Islet of Langerhans (tissue), 1 donor: ENCODE measurements around the gene AGO3.
"Not testable (repeated sequence)": the region's sequence is repeated elsewhere in the genome, so short reads cannot be mapped to it uniquely, and the experiment has no call there.

Experiments
- FAIRE-seq: peaks from one replicate; lab custom pipeline; 2011; peaks lifted over from hg19 to GRCh38; lab: Jason Lieb, UNC

AGO3 gene

GRCh38 chr1:36008546-36009197 is 77.8 kb downstream of the AGO3 start:
- no peak for FAIRE-seq

GRCh38 chr1:36014722-36015220 is 83.9 kb downstream of the AGO3 start:
- FAIRE-seq: no peak

- FAIRE-seq: no peak
Measured at GRCh38 chr1:36016686-36017085, 85.8 kb downstream of the AGO3 start.

GRCh38 chr1:36023098-36023769 is 92.3 kb downstream of the AGO3 start:
- FAIRE-seq: no peak

GRCh38 chr1:36024024-36024423 is 93.1 kb downstream of the AGO3 start:
- not testable (repeated sequence) for FAIRE-seq

GRCh38 chr1:36024847-36025246 is 93.9 kb downstream of the AGO3 start:
- FAIRE-seq: no peak

- FAIRE-seq: no peak
Measured at GRCh38 chr1:36027766-36028165, 96.9 kb downstream of the AGO3 start.

GRCh38 chr1:36031441-36031840 is 100.5 kb downstream of the AGO3 start:
- FAIRE-seq: no peak

- peak; percentile 93 for FAIRE-seq
Measured at GRCh38 chr1:36034692-36035091, 103.8 kb downstream of the AGO3 start.

- no peak for FAIRE-seq
Measured at GRCh38 chr1:36035154-36035553, 104.2 kb downstream of the AGO3 start.

GRCh38 chr1:36040238-36040637 is 109.3 kb downstream of the AGO3 start:
- no peak for FAIRE-seq

GRCh38 chr1:36051821-36052220 is 120.9 kb downstream of the AGO3 start:
- no peak for FAIRE-seq

- no peak for FAIRE-seq
Measured at GRCh38 chr1:36053978-36054377, 123.1 kb downstream of the AGO3 start.

GRCh38 chr1:36055706-36056105 is 124.8 kb downstream of the AGO3 start:
- no peak for FAIRE-seq

GRCh38 chr1:36062315-36062714 is 131.4 kb downstream of the AGO3 start:
- FAIRE-seq: no peak

GRCh38 chr1:36067871-36068270 is 137.0 kb downstream of the AGO3 start:
- no peak for FAIRE-seq

- no peak for FAIRE-seq
Measured at GRCh38 chr1:36068866-36069265, 138.0 kb downstream of the AGO3 start.

- FAIRE-seq: no peak
Measured at GRCh38 chr1:36070349-36070748, 139.4 kb downstream of the AGO3 start.

- no peak for FAIRE-seq
Measured at GRCh38 chr1:36076979-36077573, 146.2 kb downstream of the AGO3 start.

GRCh38 chr1:36080236-36080635 is 149.3 kb downstream of the AGO3 start:
- no peak for FAIRE-seq

- no peak for FAIRE-seq
Measured at GRCh38 chr1:36080801-36081200, 149.9 kb downstream of the AGO3 start.

- FAIRE-seq: no peak
Measured at GRCh38 chr1:36081926-36082485, 151.1 kb downstream of the AGO3 start.

- no peak for FAIRE-seq
Measured at GRCh38 chr1:36083219-36083618, 152.3 kb downstream of the AGO3 start.
